Daoy (cell line): ENCODE data around the gene ZNF98. TPM values are rescaled to one million over a fixed set of nuclear protein-coding genes. Genes with fewer than 3 reads are reported as not detected.
A peak's percentile ranks its signal among the peaks of the same experiment; 100 is the strongest.

ENCODE experiments used
- DNase-seq: peaks from one replicate; pipeline ENCODE4 v3.0.0-alpha.2; 2015; ENCODE audit warnings: low read depth
- total RNA-seq: library from RNA; depleted of rRNA; stranded (reverse); fragments of >200 nt; shearing (Covaris generic); gene quantifications from 2 replicates; pipeline ENCODE4 v1.2.3, GENCODE V29; 2014; rRNA removed

ZNF98 gene
- total RNA-seq, result 3.7 and 7.2 TPM in 2 replicates

GRCh38 chr19:22422211-22422610 lies at the start of gene ZNF98:
TSS of gene ZNF98 (minus strand) at chr19:22422346. CDS start at chr19:22422224, 122 bp downstream.
- DNase-seq, result peak; percentile 72

- no peak for DNase-seq
Observed at GRCh38 chr19:22446605-22447004, 24.5 kb upstream of the ZNF98 start.

GRCh38 chr19:22438011-22438410 lies 15.9 kb upstream of the ZNF98 start:
- no peak for DNase-seq

GRCh38 chr19:22427960-22428913 lies 6.1 kb upstream of the ZNF98 start:
- no peak for DNase-seq

GRCh38 chr19:22427547-22427946 lies 5.4 kb upstream of the ZNF98 start:
- no peak for DNase-seq

GRCh38 chr19:22426901-22427300 lies 4.8 kb upstream of the ZNF98 start:
- DNase-seq, result no peak

- no peak for DNase-seq
Observed at GRCh38 chr19:22421797-22422196, 349 bp downstream of the ZNF98 start.

GRCh38 chr19:22354665-22355064 lies 67.5 kb downstream of the ZNF98 start:
- DNase-seq, result no peak

Other genes starting within 250 kb of the ZNF98 start
- 0.34 and 1.6 TPM in 2 replicates for gene ZNF676, start 225.4 kb downstream of the ZNF98 start, total RNA-seq
- not detected in 2 replicates for gene ZNF729, start 135.9 kb downstream of the ZNF98 start, total RNA-seq
- gene ZNF492, start 212.0 kb upstream of the ZNF98 start, total RNA-seq, result 1.1 and 2.3 TPM in 2 replicates